ENCODE data around the gene FAM163A. TPM values are rescaled to one million over a fixed set of nuclear protein-coding genes. Genes with fewer than 3 reads are reported as not detected.
A peak's percentile ranks its signal among the peaks of the same experiment; 100 is the strongest.
"Not testable (repeated sequence)": the region's sequence is repeated elsewhere in the genome, so short reads cannot be mapped to it uniquely, and the experiment has no call there.

FAM163A gene
- total RNA-seq (0.18 and 0.42 TPM in 2 replicates), polyA plus RNA-seq (0.06 TPM in 1 of 2 replicates, not detected in the other)

DNA sequence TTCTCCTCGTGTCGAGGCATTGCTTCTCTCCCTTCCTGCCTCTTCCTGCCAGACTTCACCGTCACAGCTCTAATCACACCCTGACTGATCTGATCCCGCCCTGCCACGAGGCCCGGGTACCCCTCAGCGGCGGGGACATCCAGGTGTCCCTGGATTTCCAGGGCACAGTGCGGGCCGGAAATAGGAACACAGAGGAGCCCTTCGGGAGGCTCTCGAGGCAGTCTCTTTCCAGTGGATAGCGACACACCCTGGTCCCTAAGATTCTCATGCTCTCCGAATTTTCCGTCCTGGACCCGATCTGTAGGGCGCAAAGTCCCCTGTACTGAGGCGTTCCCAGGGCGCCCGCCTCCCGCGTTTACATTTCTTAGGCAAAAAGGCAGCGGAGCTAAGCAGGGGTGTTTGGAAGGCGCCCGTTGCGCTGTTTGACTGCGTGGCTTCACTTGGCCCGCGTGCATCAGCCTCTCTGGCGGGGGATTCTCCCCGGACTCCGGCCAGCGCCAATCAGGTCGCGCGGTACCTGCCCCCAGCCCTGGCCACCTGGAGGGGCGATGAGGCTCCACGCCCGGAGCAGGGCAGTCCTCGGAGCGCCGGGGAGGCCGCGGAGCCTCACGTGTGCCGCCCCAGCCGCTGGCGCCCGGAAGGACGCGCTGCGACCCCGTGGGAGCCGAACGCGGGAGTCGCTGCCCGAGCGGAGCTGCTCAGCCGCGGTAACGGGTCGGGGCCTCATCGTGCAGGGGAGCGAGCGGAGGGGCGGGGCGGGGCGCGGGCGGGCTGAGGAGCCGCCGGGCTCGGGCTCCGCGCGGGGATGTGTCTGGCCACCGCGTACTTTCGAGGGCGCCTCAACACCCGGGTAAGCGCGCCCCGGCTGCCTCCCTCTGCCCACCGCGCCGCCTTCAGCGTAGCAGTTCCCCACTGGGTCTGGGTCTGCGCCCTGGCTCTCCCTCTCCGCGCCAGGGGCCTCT is at the start of gene FAM163A:
Gene FAM163A, plus strand, starts transcription at position 575 of the 962 bp plus-strand sequence. CDS start 69,807 bp downstream, outside the sequence.
- peak within 1 kb of the TSS; percentile 29 for H3K4me3 ChIP-seq
- no peak within 1 kb of the TSS for H3K27ac ChIP-seq
- no peaks in the 10 kb centered on the region for H3K4me1 ChIP-seq (ENCODE audit: low read depth)
- no peaks in the 10 kb centered on the region for H3K36me3 ChIP-seq
- peaks cover 100% of the 10 kb centered on the region for H3K27me3 ChIP-seq
- no peaks in the 10 kb centered on the region for H3K9me3 ChIP-seq (ENCODE audit: low read depth)
- TF ChIP-seq, protein P1, sequence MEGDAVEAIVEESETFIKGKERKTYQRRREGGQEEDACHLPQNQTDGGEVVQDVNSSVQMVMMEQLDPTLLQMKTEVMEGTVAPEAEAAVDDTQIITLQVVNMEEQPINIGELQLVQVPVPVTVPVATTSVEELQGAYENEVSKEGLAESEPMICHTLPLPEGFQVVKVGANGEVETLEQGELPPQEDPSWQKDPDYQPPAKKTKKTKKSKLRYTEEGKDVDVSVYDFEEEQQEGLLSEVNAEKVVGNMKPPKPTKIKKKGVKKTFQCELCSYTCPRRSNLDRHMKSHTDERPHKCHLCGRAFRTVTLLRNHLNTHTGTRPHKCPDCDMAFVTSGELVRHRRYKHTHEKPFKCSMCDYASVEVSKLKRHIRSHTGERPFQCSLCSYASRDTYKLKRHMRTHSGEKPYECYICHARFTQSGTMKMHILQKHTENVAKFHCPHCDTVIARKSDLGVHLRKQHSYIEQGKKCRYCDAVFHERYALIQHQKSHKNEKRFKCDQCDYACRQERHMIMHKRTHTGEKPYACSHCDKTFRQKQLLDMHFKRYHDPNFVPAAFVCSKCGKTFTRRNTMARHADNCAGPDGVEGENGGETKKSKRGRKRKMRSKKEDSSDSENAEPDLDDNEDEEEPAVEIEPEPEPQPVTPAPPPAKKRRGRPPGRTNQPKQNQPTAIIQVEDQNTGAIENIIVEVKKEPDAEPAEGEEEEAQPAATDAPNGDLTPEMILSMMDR (IDR thresholded peaks at IDR 0.05; ENCODE audit: low read depth, low read length): no peak
- DNase-seq (ENCODE audit: low read depth in 1 of 2, low spot score in 1 of 2): peak; percentile 24 to 33

DNA sequence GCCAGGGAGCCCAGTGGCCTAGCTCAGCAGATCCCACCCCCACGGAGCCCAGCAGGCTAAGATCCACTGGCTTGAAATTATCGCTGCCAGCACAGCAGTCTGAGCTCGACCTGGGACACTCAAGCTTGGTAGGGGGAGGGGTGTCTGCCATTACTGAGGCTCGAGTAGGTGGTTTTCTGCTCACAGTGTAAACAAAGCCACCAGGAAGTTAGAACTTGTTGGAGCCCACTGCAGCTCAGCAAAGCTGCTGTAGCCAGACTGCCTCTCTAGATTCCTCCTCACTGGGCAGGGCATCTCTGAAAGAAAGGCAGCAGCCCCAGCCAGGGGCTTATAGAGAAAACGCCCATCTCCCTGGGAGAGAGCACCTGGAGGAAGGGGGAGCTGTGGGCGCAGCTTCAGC is 48.6 kb upstream of the FAM163A start:
- not testable (repeated sequence) for H3K27ac ChIP-seq; H3K9me3 ChIP-seq (ENCODE audit: low read depth); H3K27me3 ChIP-seq; DNase-seq (ENCODE audit: low read depth in 1 of 2, low spot score in 1 of 2); H3K4me1 ChIP-seq (ENCODE audit: low read depth); H3K36me3 ChIP-seq; H3K4me3 ChIP-seq

- no peaks in the 10 kb centered on the region for H3K4me1 ChIP-seq (ENCODE audit: low read depth)
- TF ChIP-seq, protein P1 (IDR thresholded peaks at IDR 0.05; ENCODE audit: low read depth, low read length): no peak
- no peak overlapping the region for H3K4me3 ChIP-seq
- H3K27me3 ChIP-seq: no peaks in the 10 kb centered on the region
- no peaks in the 10 kb centered on the region for H3K9me3 ChIP-seq (ENCODE audit: low read depth)
- no peaks in the 10 kb centered on the region for H3K36me3 ChIP-seq
- H3K27ac ChIP-seq: no peak overlapping the region
- DNase-seq (ENCODE audit: low read depth in 1 of 2, low spot score in 1 of 2): no peak
Measured at GRCh38 chr1:179702946-179703539, 40.0 kb upstream of the FAM163A start.

DNA sequence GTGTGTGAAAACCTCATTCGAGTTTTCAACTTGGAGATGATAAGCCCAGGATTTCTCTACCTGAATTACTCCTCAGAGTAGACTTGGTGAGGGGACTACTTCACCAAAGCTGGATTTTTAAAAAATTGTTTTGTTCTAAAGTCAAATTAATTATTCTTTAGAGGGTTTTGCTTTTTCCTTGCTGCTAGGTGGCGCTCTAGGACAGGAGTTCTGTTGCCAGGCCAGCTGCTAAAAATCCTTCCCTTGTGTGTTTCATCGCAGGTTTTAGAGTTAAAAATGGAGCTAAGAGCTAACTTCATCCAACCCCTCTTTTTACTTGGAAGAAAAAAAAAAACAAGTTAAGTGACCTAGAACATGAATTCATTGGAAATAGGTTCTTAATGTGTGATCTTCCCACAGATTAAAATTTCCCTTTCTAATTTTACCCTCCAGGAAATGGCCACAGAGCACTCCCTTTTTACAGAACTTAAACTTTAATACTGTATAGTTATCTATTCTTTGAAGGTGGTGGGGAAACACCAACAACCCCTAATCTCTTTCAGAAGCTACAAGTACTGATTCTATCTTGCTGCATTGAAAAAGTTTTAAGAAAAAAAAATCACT is 36.7 kb upstream of the FAM163A start:
- TF ChIP-seq, protein P1 (IDR thresholded peaks at IDR 0.05; ENCODE audit: low read depth, low read length): peak; percentile 73
- Histone ChIP-seq H3K36me3 (no peaks in the 10 kb centered on the region), H3K4me1 (ENCODE audit: low read depth) (no peaks in the 10 kb centered on the region), H3K27me3 (no peaks in the 10 kb centered on the region), H3K4me3 (no peak overlapping the region), H3K9me3 (ENCODE audit: low read depth) (no peaks in the 10 kb centered on the region), H3K27ac (no peak overlapping the region)
- DNase-seq (ENCODE audit: low read depth in 1 of 2, low spot score in 1 of 2): peak; percentile 60 to 86

DNA sequence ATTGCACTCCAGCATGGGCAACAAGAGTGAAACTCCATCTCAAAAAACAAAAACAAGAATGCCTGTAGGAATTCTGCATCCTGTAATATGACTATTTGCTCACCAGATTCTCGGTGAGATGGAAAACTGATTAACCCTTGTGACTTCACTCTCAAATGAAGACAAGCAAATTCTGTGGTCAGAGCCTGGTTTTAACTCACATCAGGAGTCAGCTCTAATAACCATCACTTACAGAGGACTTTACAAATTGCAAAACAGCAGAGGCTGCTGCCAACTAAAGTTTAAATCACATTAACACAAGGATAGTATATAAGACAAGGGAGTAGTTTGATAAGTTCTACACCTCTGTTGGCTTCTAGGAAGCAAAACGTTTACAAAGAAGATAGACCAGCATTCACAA is 35.7 kb upstream of the FAM163A start:
- Histone ChIP-seq H3K4me1 (ENCODE audit: low read depth) (no peaks in the 10 kb centered on the region), H3K27me3 (no peaks in the 10 kb centered on the region), H3K4me3 (no peak overlapping the region), H3K36me3 (no peaks in the 10 kb centered on the region), H3K9me3 (ENCODE audit: low read depth) (no peaks in the 10 kb centered on the region), H3K27ac (no peak overlapping the region)
- DNase-seq (ENCODE audit: low read depth in 1 of 2, low spot score in 1 of 2): peak in 1 of 2 donors; percentile 59
- TF ChIP-seq, protein P1 (IDR thresholded peaks at IDR 0.05; ENCODE audit: low read depth, low read length): no peak

Measured in cardiac muscle cell (in vitro differentiated cells and primary cell).